ENCODE measurements around the gene LAPTM5.

- TF ChIP-seq CTCF (IDR thresholded peaks at IDR 0.05 in 4 of 5, conservative IDR thresholded peaks at IDR 0.05 in 1 of 5) (no peak), POLR2A (IDR thresholded peaks at IDR 0.05) (no peak)
Measured at GRCh38 chr1:30692201-30692947, 65.2 kb downstream of the LAPTM5 start.

Measured in gastrocnemius medialis (tissue), 4 donors.